ENCODE results near the gene SMPD3.

DNA sequence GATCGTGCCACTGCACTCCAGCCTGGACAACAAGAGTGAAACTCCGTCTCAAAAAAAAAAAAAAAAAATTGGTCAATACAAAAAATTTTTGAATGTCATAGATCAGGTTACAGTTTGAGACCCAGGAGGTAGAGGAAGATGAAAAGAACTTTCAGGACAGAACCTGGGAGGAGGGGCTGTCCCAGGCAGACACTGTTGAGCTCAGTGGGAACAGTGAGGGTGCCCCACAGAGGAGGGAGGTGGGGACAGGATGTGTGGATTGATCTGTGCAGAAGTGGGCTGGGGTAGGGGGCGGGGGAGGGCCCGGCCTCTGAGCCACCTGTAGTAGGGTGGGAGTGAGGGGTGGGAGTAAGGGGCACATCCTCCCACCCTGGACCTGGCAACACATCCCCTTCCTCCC is 79.1 kb downstream of the SMPD3 start:
- no peak for TF ChIP-seq POLR2AphosphoS5 (IDR thresholded peaks at IDR 0.05; ENCODE audit: low read depth, low read length)
- TF ChIP-seq REST (IDR thresholded peaks at IDR 0.05; ENCODE audit: insufficient read depth in 1 of 2, low read depth in 2 of 2, low read length in 2 of 2) = no peak
- TF ChIP-seq TAF1 (IDR thresholded peaks at IDR 0.05; ENCODE audit: borderline replicate concordance, insufficient read depth, low read length) = no peak
- no peak for TF ChIP-seq SIN3A (IDR thresholded peaks at IDR 0.05; ENCODE audit: borderline replicate concordance, insufficient read depth, low read length)
